Measurements from ENCODE around the gene LHFPL6. TPM values are rescaled to one million over a fixed set of nuclear protein-coding genes. Genes with fewer than 3 reads are reported as not detected.

Gene LHFPL6
- total and polyA plus RNA-seq, 8 donors, result 50.5 to 113 (median 80.2) TPM

DNA sequence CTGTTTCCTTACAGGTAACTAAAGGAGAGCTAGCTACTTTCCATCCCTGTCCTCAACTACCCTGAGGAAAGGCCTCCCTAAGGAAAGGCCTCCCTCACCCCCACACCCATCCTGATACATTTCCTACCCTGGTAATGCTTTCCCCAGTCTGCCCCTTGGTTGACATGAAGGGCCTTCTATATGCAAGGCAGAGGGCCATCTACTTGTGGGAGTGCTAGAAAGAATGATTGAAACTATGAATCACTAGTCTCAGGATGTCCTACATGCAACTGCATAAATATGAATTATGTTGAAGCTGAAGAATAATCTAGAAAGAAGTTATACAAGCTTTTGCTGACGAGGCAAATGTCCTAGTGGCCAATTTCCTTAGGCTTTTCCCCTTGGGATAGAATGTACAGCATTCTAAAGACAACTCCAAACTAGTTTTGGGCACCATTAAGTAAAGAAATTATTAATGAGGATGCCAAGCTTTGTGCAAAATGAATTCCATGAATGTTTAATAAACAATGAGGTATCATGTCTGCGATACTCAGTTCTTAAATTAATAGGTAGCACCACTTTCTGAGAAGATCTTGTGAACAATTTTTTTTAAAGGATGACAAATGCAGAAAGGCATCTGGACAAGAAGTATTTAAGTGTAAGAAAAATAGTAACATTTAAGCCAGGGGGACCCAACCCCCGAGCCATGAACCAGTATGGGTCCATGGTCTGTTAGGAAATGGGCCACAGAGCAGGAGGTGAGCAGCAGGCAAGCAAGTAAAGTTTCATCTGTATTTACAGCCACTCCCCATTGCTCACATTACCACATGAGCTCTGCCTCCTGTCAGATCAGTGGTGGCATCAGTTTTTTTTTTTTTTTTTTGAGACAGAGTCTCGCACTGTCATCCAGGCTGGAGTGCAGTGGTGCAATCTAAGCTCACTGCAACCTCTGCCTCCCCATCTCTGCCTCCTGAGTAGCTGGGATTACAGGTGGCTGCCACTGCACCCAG lies 223.0 kb downstream of the LHFPL6 start:
- Histone ChIP-seq H3K4me3 (no peak overlapping the region), H3K9me3 (no peaks in the 10 kb centered on the region), H3K36me3 (no peaks in the 10 kb centered on the region), H3K27me3 (no peaks in the 10 kb centered on the region), H3K4me1 (no peaks in the 10 kb centered on the region), H3K27ac (no peak overlapping the region)
- TF ChIP-seq, protein P1, sequence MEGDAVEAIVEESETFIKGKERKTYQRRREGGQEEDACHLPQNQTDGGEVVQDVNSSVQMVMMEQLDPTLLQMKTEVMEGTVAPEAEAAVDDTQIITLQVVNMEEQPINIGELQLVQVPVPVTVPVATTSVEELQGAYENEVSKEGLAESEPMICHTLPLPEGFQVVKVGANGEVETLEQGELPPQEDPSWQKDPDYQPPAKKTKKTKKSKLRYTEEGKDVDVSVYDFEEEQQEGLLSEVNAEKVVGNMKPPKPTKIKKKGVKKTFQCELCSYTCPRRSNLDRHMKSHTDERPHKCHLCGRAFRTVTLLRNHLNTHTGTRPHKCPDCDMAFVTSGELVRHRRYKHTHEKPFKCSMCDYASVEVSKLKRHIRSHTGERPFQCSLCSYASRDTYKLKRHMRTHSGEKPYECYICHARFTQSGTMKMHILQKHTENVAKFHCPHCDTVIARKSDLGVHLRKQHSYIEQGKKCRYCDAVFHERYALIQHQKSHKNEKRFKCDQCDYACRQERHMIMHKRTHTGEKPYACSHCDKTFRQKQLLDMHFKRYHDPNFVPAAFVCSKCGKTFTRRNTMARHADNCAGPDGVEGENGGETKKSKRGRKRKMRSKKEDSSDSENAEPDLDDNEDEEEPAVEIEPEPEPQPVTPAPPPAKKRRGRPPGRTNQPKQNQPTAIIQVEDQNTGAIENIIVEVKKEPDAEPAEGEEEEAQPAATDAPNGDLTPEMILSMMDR (IDR thresholded peaks at IDR 0.05), result no peak
- intact Hi-C loops (cut with DNase I), result no loop called here
- DNase-seq (no peak), ATAC-seq (no peak)

DNA sequence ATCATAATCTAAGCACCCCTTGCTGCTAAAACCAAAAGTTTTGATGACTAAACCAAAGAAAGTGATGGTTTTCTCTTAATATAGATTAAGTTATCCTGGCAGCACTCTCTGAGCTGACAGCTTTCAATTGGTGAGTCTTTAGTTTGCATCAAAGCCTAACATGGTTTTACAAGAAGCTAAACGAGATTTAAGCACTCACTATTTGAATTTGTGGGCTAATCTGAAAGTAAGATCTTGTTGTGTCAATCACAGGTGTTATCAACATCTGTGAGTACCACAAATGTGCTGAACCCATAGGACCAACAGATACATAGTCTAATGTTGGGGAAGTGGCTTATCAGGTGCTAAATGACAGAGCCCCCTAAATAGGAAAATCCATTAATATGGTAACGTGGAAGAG lies 223.9 kb downstream of the LHFPL6 start:
- ATAC-seq, result no peak
- no peaks in the 10 kb centered on the region for H3K9me3 ChIP-seq
- H3K36me3 ChIP-seq, result no peaks in the 10 kb centered on the region
- TF ChIP-seq, protein P1 (IDR thresholded peaks at IDR 0.05), result no peak
- intact Hi-C loops (cut with DNase I), result no loop called here
- no peak overlapping the region for H3K4me3 ChIP-seq
- H3K27ac ChIP-seq, result no peak overlapping the region
- H3K4me1 ChIP-seq, result no peaks in the 10 kb centered on the region
- H3K27me3 ChIP-seq, result no peaks in the 10 kb centered on the region
- DNase-seq, result no peak

DNA sequence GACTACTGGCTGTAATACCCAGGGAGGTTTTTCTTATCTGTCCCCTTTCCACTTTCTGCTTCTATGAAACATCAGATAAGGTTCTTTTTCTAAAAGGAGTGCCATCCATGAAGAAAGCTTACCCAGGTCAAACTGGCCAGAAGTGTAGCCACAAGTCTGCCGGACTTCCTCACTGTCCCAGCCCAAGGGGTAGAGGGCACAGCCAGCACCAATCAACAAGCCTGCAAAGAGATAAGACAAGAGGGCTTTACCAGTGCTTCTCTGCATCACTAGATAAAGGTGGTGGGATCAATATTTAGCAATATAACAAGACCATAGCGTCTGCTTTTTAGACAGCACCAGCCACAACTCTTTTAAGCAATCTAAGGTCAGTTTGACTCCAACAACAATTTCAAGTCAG lies 224.7 kb downstream of the LHFPL6 start:
- Histone ChIP-seq H3K27ac (no peak overlapping the region), H3K27me3 (no peaks in the 10 kb centered on the region), H3K4me3 (no peak overlapping the region), H3K9me3 (no peaks in the 10 kb centered on the region), H3K36me3 (no peaks in the 10 kb centered on the region), H3K4me1 (no peaks in the 10 kb centered on the region)
- intact Hi-C loops (cut with DNase I), result no loop called here
- DNase-seq (no peak), ATAC-seq (no peak)
- TF ChIP-seq, protein P1 (IDR thresholded peaks at IDR 0.05), result no peak

DNA sequence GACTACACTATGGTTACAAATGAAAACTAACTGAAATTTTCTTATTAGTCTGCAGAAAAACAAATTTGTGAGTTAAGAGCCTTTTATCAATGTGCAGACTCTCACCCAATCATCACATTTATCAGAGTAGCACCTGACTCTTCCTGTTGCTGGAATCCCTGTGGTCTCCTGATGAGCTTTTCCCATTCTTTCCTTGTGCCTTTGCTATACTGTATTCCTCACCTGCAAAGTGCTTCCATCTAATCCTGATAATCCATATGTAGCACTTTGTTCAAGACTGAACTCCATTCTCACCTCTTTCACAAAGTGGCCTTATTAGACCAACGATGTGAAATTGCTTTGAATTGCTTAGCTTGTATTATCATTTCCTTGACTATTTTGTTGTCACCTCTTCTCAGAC lies 225.3 kb downstream of the LHFPL6 start:
- TF ChIP-seq, protein P1 (IDR thresholded peaks at IDR 0.05), result no peak
- Histone ChIP-seq H3K27ac (no peak overlapping the region), H3K4me3 (no peak overlapping the region), H3K4me1 (no peaks in the 10 kb centered on the region), H3K27me3 (no peaks in the 10 kb centered on the region), H3K9me3 (no peaks in the 10 kb centered on the region), H3K36me3 (no peaks in the 10 kb centered on the region)
- intact Hi-C loops (cut with DNase I), result no loop called here
- DNase-seq (no peak), ATAC-seq (no peak)

DNA sequence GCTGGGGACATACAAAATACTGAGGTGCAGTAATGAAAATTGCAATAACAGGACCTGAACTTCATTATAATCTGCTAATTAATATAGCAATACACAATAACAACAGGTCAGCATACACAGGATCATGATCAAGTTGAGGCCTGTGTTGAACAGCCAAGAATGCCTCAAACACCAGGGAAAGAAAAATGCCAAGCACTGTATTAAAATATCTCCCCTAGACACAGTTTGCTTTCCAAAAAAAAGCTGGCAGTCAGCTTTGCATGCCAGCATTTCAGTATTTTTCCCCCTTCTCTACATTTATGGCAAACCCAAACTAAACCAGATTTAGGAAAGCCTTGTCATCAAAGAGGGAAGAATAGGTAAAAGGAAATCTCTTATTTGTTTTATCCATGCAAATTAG lies 226.9 kb downstream of the LHFPL6 start:
- ATAC-seq, result no peak
- Histone ChIP-seq H3K27ac (no peak overlapping the region), H3K9me3 (no peaks in the 10 kb centered on the region), H3K27me3 (no peaks in the 10 kb centered on the region), H3K4me3 (no peak overlapping the region), H3K4me1 (no peaks in the 10 kb centered on the region), H3K36me3 (no peaks in the 10 kb centered on the region)
- no peak for DNase-seq
- TF ChIP-seq, protein P1 (IDR thresholded peaks at IDR 0.05), result no peak
- intact Hi-C loops (cut with DNase I), result no loop called here
